Heart left ventricle (tissue), 13 donors: ENCODE measurements around the gene EPC2.

Experiments used
- POLR2A ChIP-seq, 2 donors: fragments of 450-650 bp; IDR thresholded peaks; one replicate each; pipeline ENCODE4 v1.6.1; 2017; ENCODE audit warnings: antibody characterized with exemption in 2 of 2, mild to moderate bottlenecking in 2 of 2, moderate library complexity in 2 of 2
- TF ChIP-seq, protein P1 (sequence below), 12 donors: fragments of 200-600 bp; sonication (generic) in 4 of 12; IDR thresholded peaks; one replicate each; pipeline versions ENCODE4 v1.5.0 to v1.8.0; 2018 to 2022; ENCODE audit warnings: antibody characterized with exemption in 12 of 12, mild to moderate bottlenecking in 5 of 12
- donor health status: ischemic (EF 13 %, LVEDD 7.1; RV severe dilation, severe dysfunction).
- donor health status: DM: no; HTN: yes; CAD: no.
- donor health status: DM: no; HTN: no; CAD: no.
- donor health status: ischemic (EF 25% LVEDD 6.9; RV normal size, moderate dysfunction).
- donor health status: ischemic (EF 25% LVEDD 5.7; RV mildly dilated, moderate dysfunction).
- donor health status: ischemic (EF 35%, LVEDD 5.7; RV mildly dilated, moderate dysfunction).
- donor health status: nonischemic (EF 11% LVEDD 7.7; RV severe dilation, severe dysfunction).
- donor health status: DM: yes; HTN: yes; CAD: no.
- donor health status: PGD.
- donor health status: ischemic (EF 29% LVEDD 5.4; RV normal size, mild dysfunction).
- donor health status: nonischemic (EF 23%, LVEDD 6.1; RV moderate dilation, normal function).

- TF ChIP-seq, protein P1, sequence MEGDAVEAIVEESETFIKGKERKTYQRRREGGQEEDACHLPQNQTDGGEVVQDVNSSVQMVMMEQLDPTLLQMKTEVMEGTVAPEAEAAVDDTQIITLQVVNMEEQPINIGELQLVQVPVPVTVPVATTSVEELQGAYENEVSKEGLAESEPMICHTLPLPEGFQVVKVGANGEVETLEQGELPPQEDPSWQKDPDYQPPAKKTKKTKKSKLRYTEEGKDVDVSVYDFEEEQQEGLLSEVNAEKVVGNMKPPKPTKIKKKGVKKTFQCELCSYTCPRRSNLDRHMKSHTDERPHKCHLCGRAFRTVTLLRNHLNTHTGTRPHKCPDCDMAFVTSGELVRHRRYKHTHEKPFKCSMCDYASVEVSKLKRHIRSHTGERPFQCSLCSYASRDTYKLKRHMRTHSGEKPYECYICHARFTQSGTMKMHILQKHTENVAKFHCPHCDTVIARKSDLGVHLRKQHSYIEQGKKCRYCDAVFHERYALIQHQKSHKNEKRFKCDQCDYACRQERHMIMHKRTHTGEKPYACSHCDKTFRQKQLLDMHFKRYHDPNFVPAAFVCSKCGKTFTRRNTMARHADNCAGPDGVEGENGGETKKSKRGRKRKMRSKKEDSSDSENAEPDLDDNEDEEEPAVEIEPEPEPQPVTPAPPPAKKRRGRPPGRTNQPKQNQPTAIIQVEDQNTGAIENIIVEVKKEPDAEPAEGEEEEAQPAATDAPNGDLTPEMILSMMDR (IDR thresholded peaks at IDR 0.05), result no peak
- no peak for TF ChIP-seq POLR2A (IDR thresholded peaks at IDR 0.05)
Measured at GRCh38 chr2:148680462-148680861, 35.9 kb downstream of the EPC2 start.
